Measurements from ENCODE around the gene UST.
A peak's percentile ranks its signal among the peaks of the same experiment; 100 is the strongest.
"Not testable (repeated sequence)": the region's sequence is repeated elsewhere in the genome, so short reads cannot be mapped to it uniquely, and the experiment has no call there.

The UST gene

GRCh38 chr6:149089510-149089909 is 342.7 kb downstream of the UST start:
- peak; percentile 9 for DNase-seq (ENCODE audit: low spot score)

GRCh38 chr6:149090937-149091336 is 344.1 kb downstream of the UST start:
- no peak for DNase-seq (ENCODE audit: low spot score)

GRCh38 chr6:149093643-149094042 is 346.8 kb downstream of the UST start:
- no peak for DNase-seq (ENCODE audit: low spot score)

- DNase-seq (ENCODE audit: low spot score) = no peak
These were observed 347.3 kb downstream of the UST start for GRCh38 chr6:149094156-149094555.

- no peak for DNase-seq (ENCODE audit: low spot score)
These were observed 348.1 kb downstream of the UST start for GRCh38 chr6:149094934-149095351.

- no peak for DNase-seq (ENCODE audit: low spot score)
These were observed 349.0 kb downstream of the UST start for GRCh38 chr6:149095842-149096241.

GRCh38 chr6:149097794-149098193 is 351.0 kb downstream of the UST start:
- DNase-seq (ENCODE audit: low spot score) = no peak

- DNase-seq (ENCODE audit: low spot score) = no peak
These were observed 352.0 kb downstream of the UST start for GRCh38 chr6:149098700-149099276.

GRCh38 chr6:149102324-149102723 is 355.5 kb downstream of the UST start:
- no peak for DNase-seq (ENCODE audit: low spot score)

- not testable (repeated sequence) for DNase-seq (ENCODE audit: low spot score)
These were observed 357.1 kb downstream of the UST start for GRCh38 chr6:149103950-149104349.

- no peak for DNase-seq (ENCODE audit: low spot score)
These were observed 360.7 kb downstream of the UST start for GRCh38 chr6:149107520-149107919.

GRCh38 chr6:149108038-149108748 is 361.4 kb downstream of the UST start:
- no peak for DNase-seq (ENCODE audit: low spot score)

- no peak for DNase-seq (ENCODE audit: low spot score)
These were observed 361.9 kb downstream of the UST start for GRCh38 chr6:149108749-149109100.

GRCh38 chr6:149109397-149110070 is 362.7 kb downstream of the UST start:
- DNase-seq (ENCODE audit: low spot score) = no peak

- DNase-seq (ENCODE audit: low spot score) = no peak
These were observed 364.8 kb downstream of the UST start for GRCh38 chr6:149111556-149112115.

- DNase-seq (ENCODE audit: low spot score) = no peak
These were observed 366.1 kb downstream of the UST start for GRCh38 chr6:149112976-149113375.

GRCh38 chr6:149114167-149114566 is 367.3 kb downstream of the UST start:
- no peak for DNase-seq (ENCODE audit: low spot score)

GRCh38 chr6:149118737-149119653 is 372.2 kb downstream of the UST start:
- DNase-seq (ENCODE audit: low spot score) = no peak

GRCh38 chr6:149122850-149123821 is 376.3 kb downstream of the UST start:
- no peak for DNase-seq (ENCODE audit: low spot score)

- no peak for DNase-seq (ENCODE audit: low spot score)
These were observed 378.5 kb downstream of the UST start for GRCh38 chr6:149125309-149125708.
